CD4-positive, alpha-beta T cell treated with Interleukin-17A for 1 hour (primary cell): Measurements from ENCODE around the gene SCN1A.
"Not testable (repeated sequence)": the region's sequence is repeated elsewhere in the genome, so short reads cannot be mapped to it uniquely, and the experiment has no call there.

Experiments
- DNase-seq: peaks from one replicate; pipeline ENCODE4 v3.0.0-alpha.2; 2020

The SCN1A gene

DNA sequence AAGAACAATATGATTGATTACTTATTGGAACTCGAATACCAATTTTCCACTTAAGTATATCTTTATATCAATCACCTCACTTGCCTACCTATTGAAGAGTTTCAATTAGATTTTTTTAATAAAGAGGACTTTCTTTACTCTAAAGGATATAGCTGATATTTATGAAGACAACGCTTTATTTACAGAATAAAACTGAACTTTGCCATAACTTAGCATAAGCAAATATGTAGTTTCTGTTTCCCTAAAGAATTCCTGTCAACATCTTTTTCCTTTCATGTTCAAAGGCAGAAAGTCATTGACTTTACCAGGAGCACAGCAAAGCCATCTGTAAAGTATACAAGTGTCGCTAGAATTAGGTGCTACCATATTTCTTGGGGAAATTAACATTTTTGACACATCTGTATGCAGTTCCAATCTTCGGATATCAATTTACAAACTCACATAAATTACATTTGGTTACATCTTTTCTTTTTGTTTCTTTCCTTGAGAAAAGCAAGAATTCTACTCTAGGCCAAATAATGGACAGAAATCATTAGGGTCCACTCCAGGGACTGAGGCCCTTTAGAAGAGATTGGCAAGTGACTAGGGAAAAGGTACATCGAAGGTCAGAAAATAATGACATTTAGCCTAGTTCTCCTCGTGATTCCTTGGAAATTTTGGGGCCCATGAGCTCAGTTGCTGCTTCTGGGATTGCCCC lies 7.5 kb upstream of the SCN1A start:
- DNase-seq, result no peak

DNA sequence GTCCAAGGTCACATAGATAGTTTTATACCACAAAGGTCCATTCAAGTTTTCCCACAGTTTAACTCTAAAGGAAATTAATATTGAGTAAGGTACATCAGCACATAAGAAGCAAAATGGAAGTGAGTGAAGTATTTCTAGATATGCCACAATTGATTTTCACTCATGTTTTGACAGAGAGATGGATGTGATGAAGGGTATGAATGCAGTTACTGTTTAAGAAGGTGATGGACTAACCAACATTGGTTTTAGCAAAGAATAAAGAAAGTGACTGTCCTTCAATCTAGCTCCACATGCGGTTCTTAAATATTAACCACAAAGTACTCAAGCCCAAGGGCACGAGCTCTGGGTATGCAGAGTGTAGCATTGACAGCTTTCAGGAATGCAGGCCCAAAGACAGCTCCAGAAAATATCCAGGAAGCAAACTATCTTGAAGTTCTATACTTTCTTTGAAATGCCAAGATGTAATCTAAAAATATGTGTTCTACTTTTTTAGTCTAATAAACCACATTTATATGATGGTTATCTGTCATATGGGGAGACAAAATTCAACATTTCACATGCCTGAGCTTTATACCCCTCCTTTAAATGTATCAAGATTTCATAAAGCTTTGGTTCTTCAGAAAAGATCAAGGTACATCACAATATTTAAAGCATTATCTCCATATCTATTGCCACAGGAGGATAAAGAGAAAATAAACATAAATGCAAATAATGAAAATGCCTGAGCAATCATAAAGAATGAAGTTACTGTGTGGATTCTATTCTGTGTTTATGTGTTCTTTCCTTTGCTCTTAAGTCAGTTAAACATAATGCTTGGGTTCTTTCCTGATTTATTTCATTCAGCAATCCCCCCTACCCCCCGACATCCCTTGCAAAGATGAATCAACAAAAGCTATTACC lies 6.7 kb upstream of the SCN1A start:
- DNase-seq, result no peak

DNA sequence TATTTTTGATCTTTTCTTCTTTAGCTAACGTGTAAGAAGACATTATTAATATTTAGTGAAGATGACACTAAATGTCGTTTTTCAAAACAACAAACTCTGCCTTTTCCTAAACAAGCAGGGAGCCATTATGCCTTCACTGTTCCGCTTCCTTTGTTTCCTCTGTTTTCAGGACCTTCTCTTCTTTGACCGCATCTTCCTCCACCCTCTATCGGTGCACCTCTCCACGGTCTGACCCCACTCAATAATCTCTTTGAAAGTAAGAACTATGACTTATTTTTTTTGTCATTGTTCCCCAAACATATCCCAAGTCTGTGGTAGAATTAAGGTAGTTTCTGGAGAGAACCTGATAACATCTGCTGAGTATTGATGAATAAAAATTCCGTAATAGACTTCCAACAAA lies 5.8 kb upstream of the SCN1A start:
- DNase-seq, result no peak

DNA sequence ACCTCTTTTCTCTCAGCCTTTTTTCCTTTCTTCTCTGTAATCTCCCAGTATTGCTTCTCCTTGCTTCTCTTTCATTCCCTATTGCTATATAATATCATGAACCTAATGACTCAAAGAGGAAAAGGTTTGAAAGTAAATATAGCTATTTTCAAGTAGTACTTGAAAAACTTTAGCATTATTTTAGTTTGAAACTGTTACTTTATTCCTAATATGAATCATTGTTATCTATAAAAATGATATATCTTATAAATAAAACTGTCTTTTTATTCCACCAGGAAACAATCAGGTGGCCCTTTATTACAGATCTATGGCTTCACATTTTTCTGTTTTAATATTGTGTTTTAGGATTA lies 311 bp upstream of the SCN1A start:
- no peak for DNase-seq

DNA sequence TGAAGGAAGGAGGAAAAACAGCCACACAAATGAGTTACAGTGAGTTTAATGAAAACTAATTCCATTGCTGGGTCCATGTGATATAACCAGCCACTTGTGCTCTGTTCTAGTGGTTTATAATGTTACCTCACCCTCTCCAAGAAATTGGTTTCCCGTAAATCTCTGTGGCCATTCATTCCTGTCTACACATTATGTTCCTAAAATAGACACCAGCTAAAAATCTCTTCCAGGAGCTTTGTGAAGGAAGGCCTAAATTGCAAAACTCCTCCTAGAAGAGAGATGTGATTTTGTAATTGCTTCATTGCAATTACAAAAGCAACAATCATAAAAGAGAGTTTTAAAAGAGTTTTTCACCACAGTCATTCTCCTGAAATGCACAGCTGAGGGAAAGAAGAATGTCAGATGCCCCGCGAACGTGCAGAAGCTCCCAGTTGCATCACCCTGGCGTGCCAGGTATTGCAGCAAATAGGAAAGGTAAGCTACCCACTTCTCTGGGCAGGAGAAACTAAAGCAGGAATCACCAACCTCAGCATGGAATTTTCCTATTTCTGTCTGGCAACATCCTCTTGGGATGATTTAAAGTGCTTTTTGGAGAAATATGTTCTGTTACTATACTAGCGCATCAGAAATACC lies 1.7 kb downstream of the SCN1A start:
- no peak for DNase-seq

DNA sequence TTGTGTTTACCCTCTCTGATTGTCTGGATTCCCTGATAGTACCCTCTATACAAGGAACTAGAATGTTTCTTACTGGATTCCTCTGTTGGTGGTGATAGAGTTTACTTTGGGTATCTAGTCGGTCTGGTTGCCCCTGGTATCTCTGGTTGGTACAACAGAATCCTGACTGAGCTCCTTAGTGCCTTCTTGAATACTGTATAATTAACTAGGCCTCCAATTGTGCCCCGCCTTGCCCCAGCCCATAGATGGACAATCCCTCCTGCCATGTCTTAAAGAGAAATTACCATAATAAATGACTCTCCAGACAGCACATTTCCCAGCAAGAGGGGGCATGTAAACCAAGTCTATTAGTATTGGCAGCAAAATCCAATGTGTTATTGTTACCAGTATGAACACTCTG lies 2.3 kb downstream of the SCN1A start:
- DNase-seq, result no peak

DNA sequence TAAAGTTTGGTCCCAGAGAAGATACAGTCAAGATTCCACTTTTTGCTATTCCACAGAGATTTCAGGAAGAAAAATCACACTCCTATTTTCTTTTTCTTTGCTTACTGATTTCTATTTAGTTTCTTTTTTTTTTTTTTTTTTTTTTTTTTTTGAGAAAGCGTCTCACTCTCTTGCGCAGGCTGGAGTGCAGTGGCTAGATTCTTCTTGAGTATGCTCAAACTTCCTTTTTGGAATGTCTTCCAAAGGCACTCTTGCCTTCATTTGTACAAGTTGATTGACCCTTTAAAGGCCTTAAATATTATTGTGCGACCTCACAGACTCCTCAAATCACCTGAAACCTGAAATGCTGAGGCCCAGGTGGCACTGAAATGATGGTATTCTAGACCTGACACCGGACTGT lies 9.6 kb downstream of the SCN1A start:
- DNase-seq, result no peak

DNA sequence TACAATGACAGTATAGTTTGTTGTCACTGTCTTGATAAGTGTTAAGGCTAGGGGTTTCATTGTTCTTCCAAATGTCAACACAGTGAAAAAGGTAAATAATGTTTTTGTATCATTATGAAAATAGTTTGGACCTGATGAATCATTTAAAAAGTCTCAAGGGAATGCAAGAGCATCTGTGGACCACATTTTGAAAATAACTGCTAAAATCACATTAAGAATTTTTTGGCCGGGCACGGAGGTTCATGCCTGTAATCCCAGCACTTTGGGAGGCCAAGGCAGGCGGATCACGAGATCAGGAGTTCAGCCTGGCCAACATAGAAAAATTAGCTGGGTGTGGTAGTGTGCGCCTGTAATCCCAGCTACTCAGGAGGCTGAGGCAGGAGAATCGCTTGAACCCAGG lies 10.3 kb downstream of the SCN1A start:
- no peak for DNase-seq

DNA sequence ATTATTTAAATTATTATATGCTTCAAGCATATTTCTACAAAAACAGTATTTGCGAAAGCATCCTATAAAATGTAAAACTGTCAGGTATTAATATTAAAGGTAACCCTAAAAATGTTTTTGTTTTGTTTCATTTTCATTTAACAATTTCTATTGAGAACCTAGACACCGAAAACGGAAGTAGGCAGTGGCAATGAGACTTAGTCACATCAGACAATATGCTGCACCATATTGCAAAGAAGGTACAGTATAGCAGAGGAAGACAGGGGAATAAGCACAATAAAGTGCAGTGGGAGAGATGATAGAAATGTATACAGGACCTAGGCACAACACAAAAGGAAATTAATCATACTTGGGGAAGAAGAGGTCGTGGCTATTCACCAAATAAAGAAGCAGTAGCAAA lies 12.2 kb downstream of the SCN1A start:
- no peak for DNase-seq

DNA sequence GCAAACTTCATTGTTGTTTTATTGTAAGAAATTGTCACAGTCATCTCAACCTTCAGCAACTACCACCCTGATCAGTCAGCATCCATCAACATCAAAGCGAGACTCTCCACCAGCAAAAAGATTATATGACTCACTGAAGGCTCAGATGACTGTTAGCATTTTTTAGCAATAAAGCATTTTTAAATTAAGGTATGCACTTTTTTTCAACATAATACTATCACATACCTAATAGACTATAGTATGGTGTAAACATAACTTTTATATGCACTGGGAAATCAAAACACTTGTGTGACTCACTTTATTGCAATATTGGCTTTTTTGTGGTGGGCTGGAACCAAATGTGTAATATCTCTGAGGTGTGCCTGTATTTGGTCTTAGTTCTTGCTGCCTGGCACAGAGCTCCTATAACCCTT lies 15.6 kb downstream of the SCN1A start:
- no peak for DNase-seq

DNA sequence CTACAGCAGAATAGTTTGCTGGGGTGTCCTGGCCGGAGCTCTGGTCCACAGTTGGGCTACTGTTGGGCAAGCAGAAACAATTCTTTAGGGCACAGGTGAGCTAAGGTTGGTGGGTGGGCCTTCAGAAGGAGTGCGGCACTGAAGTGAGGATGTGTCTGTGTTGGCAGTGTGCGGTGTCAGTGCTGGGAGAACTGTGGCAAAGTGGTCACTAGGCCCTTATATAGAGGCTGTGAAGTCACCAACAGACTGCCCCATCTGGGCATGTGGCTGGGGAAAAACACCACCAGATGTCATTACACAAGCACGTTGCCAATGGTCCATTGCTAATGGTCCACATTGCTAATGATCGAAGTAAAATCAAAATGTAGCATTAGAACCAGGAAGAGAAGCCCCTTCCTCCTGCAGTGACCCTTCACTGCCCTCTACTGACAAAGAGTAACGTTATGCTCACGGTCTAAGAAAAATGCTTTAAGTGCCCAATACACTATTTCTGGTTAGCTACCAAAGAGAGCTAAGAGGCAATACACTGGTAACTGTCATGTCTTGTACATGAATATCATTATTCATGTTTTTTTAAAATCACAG lies 21.3 kb downstream of the SCN1A start:
- DNase-seq, result no peak

DNA sequence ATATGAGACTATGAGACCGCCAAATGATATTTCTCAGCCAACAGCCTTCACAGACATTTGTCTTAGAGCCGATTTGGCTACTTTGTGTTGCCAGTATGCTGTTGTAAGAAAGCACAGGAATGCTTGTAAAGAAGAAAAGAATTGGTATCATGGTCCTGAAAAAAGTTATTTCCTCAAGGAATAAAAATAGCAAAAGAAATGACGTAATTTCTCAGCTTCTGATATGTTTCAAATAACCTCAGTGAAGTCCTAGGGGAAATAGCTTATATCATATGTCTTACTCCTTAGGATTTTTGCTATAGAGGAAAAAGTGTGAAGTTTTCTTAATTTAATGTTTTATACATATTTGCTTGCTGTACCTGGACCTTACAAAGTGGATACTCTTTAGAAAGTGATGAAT lies 23.0 kb downstream of the SCN1A start:
- no peak for DNase-seq

DNA sequence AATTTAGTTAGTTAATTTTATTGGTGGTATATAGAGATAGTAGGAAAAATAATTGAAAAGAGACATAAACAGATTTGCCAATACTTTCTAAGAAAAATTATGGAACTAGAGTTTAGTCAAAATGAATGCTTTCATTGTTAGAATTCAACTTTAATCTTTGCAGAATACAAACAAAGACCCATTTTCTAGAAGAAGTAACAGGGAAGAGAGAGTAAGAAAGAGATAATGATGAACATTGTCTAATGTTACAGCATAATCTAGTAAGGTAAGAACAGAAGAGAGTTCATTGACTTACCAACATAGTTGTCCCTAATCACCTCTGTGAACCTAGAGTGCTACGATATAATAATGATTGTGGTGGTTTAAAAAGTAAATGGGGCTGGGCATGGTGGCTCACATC lies 23.7 kb downstream of the SCN1A start:
- DNase-seq, result no peak

DNA sequence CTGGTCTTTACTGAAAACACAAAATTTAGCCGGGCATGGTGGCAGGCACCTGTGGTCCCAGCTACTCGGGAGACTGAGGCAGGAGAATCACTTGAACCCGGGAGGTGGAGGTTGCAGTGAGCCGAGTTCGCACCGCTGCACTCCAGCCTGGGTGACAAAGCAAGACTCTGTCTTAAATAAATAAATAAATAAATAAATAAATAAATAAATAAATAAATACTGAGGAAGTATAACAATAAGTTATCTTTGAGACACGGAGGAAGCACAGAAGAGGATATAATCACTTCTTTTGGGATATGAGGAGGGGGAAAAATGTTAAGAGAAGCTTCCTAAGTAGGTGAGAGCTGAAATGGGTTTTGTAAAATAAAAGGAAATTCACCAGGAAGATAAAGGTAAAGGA lies 24.5 kb downstream of the SCN1A start:
- not testable (repeated sequence) for DNase-seq

DNA sequence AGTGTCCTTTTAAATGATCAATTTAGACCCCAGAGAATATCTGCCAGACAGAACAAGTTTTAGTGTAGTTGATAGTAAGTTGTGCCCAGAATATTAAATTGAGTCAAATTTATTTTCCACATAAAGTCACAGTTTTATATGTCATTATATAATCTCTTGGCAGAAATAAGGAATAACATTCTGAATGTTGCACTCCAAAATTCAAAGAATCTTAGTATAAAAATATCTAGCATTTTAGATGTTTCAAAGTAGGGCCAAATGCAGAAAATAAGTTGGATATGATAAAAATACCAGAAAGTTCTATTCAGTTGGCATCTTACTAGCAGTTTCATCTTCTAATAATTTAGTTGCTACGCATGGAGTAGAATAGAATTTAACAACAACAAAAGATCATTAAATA lies 33.5 kb downstream of the SCN1A start:
- no peak for DNase-seq

DNA sequence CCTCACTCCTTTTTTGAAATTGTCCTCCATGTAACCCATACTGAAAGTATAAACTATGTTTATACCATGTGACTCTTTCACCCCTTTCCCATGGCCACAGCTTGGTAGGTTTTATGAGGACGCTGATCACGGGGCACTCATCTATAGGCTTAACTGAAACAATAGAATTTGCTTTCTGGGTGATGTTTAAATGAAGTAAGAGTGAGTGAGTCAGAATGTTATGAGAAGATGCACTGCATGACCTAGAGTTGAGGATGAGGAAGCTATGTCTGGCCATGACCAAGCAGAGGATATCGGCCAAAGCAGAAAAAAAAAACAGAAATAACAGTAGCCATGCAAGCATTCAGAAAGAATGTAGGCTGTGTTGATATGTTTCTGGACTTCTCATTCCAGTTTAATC lies 34.9 kb downstream of the SCN1A start:
- no peak for DNase-seq

DNA sequence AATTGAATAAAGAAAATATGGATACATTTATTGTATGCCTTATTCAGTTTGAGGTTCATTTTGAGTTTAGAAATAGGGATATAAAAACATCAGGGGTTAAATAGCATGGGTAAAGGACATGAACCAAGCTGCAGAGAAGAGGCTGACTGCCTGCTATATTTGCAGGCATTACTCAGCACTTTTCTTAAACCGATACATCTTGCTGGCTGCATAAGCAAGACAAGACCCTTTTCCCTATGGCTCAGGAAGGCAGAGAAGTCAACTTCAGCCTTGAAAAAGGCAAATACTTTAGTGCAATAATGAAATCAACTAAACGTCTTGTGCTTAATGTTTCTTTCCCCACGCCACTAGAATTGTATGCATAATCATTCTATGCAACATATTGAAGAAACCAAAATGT lies 36.4 kb downstream of the SCN1A start:
- DNase-seq, result no peak

DNA sequence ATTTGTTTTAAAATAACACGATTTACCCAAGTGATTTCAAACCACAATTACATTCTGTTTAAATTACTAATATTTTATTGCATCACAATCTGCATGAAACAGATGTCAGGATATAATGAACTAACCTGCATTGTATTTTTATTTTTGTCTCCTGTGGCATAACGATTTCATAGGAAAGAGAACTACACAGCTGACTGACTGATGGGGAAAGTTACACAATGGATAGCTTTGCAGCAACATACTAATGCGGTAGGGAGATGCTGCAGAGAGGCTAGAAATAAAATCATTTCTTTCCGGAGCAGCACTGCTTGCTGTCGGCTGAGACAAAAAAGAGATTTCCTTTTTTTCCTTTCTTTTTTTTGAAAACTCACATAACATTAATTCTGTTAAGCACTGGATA lies 36.9 kb downstream of the SCN1A start:
- DNase-seq, result no peak

DNA sequence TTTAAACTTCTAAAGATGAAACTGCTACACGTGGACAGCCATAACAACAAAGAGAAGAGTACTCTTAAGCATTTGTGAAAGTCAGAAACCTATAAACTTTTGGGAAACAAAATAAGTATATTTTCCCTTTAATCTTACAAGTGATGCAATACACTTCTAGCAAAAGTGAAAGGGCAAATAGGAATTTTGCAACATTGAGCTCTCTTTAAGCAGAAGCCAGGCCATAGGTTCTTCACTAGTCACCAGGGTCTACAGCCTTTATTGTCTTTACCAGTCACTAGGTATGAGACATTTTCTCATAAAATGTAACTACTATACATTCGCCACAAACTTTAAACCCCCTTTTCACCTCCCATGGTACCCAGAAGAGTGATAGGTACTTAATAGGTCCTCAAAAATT lies 37.5 kb downstream of the SCN1A start:
- DNase-seq, result no peak

DNA sequence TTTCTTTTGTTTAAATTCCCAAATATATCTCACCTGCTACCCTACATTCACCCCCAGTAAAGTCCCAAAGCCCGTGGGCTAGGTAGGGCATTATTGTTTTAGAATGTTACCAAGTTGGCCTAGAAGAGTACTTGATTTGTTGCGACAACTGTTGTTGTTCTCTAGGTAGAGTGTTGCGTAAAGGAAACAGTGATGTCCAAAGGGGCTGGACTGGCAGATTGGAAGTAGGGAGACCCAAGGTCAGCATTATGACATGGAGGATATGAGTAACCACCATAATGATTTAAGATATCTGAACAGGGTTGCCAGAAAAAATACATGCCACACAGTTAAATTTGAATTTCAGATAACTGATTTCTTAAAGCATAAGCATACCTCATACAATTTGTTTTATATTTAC lies 39.2 kb downstream of the SCN1A start:
- no peak for DNase-seq

DNA sequence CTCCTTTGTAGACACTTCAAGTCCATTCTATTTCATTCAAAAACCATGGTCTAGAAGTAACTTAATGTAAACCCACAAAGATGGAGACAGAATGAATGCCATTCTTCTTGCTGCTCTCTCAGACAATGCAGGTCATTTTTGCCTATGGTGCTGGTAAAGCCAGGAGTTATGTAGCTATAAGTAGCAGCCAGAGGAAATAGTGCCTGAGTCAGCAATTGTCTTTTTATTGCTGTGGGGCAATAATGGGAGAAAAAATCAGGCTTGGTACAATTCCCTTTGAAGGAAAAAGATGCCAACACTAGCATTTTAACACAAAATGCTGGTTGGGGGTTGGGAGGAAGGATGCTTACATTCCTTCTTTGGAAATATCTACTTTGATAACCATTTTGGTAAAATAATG lies 43.5 kb downstream of the SCN1A start:
- DNase-seq, result no peak

DNA sequence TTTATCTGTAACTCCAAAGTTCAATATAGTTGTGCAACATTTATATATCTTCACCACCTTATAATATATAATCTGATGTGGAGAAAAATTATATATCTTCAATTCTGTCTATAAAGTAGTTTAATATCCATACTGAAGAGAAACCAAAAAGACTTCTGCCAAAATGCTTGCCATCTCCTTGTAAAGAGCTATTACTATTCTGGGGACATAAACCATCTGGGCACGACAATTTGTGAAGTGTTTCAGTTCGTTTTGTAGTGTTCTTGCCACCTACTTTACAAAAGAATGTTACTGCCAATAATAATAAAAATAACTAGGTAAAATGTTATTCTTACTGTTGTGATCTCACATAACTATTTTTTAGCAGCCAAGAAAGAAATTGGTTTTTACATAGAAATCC lies 45.1 kb downstream of the SCN1A start:
- DNase-seq, result no peak

DNA sequence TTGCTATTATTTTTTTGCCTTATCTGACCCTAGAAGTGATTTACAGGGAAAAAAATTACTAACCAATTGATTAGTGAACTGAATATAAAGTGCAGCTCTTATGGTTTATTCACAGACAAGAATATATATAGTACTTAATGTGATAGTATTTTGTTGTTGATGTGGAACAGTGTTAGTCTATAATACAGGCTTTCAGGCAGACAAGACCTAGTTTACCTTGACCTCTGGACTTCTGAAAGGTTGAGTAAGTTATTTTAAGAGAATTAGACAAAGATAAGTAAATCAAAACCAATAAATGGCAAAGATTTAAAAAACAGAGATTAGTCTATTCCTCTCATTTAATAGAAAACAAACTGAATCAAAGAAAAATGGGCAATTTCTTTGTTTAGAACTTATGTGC lies 46.0 kb downstream of the SCN1A start:
- DNase-seq, result no peak

DNA sequence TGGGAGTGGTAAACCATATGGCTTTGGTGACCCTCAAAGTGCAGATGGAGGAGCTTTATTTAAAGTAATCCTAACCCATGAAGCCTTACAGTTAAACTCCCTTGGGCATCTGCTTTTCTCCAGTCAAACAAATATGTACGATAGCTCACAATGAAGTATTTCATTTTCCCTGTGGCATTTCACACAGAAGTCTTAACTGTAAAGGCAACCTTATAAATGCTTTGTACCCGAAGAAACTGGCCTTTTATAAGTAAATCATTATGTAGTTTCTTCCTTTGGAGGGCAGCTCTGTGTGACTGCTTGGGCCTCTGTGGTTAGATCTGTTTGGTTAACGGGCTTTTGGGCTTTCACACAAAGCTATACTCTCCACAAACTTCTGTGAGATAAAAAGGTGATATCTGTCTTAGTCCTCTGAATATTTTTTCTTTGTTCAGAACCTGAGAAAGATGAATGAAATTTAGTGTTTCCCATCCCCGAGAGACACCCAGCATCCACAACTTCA lies 46.6 kb downstream of the SCN1A start:
- no peak for DNase-seq
